HG02852 (cell line): ENCODE measurements around the gene MKKS.

ENCODE experiments used
- ATAC-seq: cut with Tn5 transposase; IDR thresholded peaks from one replicate; pipeline ENCODE4 v1.9.1; 2021; ENCODE audit warnings: mild to moderate bottlenecking, moderate library complexity; ENCODE audit not compliant: unreplicated experiment

Gene MKKS

GRCh38 chr20:10453241-10453640 lies 19.2 kb upstream of the MKKS start:
- ATAC-seq, result peak; percentile 99

DNA sequence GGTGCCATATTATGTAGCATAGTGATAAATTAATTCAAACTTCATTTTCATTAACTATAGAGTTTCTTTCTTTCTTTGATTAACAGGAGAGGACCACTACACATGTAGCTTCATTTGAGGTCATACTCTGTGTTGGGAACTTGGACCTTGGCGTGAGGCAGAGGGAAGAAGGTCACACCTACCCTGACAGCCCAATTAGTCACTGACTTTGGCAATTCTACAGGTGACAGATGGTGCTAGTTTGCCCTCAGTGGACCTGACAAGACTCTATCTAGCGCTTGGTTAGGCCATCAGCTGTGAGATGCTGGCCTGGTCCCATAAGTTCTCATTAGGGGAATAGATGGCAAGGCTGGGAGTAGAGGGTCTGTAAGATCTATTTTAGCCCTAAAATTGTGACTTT lies 15.2 kb upstream of the MKKS start:
- no peak for ATAC-seq

GRCh38 chr20:10448270-10449156 lies 14.5 kb upstream of the MKKS start:
- ATAC-seq, result no peak

- peak; percentile 99 for ATAC-seq
These were observed 13.0 kb upstream of the MKKS start for GRCh38 chr20:10447028-10447427.

DNA sequence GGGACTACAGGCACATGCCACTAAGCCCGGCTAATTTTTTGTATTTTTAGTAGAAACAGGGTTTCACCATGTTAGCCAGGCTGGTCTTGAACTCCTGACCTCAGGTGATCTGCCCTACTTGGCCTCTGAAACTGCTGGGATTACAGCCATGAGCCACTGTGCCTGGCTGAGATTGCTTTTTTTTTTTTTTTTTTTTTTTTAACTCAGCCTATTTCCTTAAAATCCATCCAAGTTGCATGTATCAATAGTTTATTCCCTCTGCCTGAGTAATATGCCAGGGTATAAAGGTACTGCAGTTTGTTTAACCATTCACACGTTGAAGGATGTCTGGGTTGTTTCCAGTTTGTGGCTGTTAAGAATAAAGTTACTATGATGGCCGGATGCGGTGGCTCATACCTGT lies 11.7 kb upstream of the MKKS start:
- no peak for ATAC-seq

GRCh38 chr20:10443936-10444335 lies 9.9 kb upstream of the MKKS start:
- no peak for ATAC-seq

GRCh38 chr20:10438217-10438616 lies 4.2 kb upstream of the MKKS start:
- ATAC-seq, result no peak

DNA sequence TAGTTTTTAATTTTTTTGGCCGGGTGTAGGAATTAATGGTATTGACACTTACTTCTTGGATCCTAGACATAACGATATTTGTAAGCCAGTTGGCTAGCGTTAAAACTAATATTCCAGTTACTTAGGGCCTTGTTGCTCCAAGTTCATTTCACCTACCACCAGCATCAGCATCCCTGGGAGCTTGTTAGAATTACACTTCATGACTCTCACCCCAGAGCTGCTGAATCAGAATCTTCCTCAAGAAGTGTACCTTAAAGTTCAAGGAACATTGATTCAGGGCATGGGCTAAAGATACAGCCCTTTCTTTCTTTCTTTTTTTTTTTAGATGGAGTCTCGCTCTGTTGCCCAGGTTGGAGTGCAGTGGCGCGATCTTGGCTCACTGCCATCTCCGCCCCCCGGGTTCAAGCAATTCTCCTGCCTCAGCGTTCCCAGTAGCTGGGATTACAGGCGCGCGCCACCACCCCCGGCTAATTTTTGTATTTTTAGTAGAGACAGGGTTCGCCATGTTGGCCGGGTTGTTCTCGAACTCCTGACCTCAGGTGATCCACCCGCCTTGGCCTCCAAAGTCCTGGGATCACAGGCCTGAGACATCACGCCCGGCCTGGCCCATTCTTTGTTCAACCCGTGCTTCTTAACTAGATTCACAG lies 2.2 kb upstream of the MKKS start:
- ATAC-seq, result no peak

- ATAC-seq, result peak; percentile 69
These were observed 1.1 kb upstream of the MKKS start, which contains the start of gene SLX4IP for GRCh38 chr20:10434832-10435812. SLX4IP (plus strand) TSS chr20:10435305; CDS start chr20:10458205, 22,900 bp downstream.

DNA sequence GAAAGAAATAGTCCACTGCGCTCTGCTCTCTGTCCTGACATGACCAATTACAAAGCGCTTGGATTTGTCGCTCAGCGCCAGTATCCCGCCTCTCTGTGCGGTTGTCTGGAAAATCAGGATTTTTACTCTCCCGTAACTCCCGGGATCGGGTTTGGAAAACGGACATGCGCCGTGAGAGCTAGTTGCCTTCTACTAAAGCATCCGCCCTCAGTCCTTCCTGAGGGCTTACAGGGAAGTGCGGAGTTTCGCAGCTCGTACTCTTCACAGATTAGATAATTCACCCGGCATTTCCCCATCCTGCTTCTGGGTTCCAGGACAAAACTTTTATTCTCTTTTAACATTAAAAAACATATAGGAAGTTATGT lies 427 bp upstream of the MKKS start:
- ATAC-seq, result peak; percentile 40

- ATAC-seq, result no peak
These were observed 904 bp downstream of the MKKS start for GRCh38 chr20:10433014-10433622.

GRCh38 chr20:10432079-10432478 lies 1.9 kb downstream of the MKKS start:
- no peak for ATAC-seq

GRCh38 chr20:10430704-10431103 lies 3.3 kb downstream of the MKKS start:
- ATAC-seq, result no peak

DNA sequence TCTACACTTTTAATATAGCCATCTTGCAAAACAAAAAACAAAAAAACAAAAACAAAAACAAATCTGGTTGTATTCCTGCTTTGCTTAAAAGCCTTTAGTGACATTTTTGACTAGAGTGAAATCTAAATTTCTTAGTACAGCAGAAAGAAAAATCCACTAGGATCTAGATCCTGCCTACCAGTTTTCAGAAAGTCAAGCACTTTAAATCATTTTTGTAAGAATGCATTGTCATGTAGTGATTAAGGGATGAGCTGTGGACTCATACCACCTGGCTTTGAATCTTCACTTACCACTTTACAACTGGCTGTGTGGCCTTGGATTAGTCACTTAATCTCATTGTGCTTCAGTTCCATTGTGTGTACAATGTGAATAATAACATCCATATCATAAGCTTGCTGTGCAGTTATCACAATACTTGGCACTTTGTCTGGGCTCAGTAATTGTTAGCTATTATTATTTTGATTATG lies 4.0 kb downstream of the MKKS start:
- ATAC-seq, result no peak

DNA sequence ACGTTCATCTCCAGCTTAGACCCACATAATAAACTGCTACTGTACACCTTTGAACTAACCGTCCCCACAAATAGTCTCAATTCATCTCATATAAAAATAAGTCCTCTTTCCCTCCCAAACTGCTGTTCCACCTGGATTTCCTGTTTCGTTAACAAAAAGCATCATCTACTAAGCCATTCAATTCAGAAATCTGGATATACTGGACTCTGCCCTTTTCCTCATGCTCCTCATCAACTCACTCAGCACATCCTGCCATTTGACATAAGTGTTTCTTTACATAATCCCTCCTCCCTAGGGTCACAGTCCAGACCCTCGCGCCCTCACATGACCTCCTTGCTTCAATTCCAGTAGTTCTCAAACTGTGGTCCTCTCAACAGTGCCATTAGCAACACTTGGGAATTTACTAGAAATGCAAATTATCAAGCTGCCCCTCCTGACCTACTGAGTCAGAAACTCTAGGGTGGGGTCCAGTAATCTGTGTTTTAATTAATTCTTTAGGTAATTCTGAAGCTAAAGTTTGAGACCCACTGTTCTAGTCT lies 4.5 kb downstream of the MKKS start:
- ATAC-seq, result no peak

DNA sequence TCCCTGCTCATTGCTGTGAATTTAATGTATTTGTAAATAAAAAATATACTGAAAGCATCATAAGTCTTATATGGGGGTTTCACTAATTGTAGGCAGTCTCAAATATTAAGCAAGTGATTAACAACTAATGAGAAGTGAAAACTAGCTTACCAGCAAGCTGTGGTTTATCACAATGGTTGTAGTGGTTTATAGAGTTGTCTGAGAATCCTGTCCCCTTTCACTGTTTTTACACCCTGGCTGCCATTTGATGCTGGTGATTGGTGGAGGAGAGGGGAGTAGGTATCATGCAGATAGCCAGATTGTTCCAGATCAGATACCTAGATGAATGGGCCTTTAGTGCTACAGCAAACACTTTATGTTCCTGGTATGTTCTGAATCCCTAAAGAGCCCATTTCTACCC lies 6.0 kb downstream of the MKKS start:
- ATAC-seq, result no peak

- no peak for ATAC-seq
These were observed 6.8 kb downstream of the MKKS start for GRCh38 chr20:10427060-10427692.

DNA sequence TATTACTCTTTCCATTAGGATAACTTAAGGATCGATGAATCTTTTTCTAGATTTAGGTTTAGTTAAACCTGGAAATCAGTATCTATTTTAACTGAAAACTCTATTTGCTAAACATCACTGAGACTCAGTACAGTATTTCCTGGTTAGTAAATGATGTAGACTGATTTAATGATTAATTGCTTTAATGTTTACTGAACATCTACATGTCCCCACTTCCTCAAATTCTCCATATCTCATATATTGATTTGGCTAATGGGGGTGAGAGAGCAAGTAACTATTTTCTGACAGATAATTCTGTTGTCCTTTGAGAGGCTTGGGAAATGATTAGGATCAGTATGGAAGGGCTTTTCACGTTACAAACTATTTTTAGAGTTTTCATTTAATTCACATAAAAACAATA lies 10.3 kb downstream of the MKKS start:
- no peak for ATAC-seq

- no peak for ATAC-seq
These were observed 14.4 kb downstream of the MKKS start for GRCh38 chr20:10419550-10420133.
